NT2/D1 (cell line): ENCODE data around the gene ACSF2.
"Not testable (repeated sequence)": the region's sequence is repeated elsewhere in the genome, so short reads cannot be mapped to it uniquely, and the experiment has no call there.

ENCODE experiments used
- DNase-seq: peaks from one replicate; pipeline ENCODE4 v3.0.0-alpha.2; 2011; ENCODE audit warnings: low read depth, low spot score
- H3K27me3 ChIP-seq: 2 replicates; pipeline ENCODE4 v1.6.0; 2011; ENCODE audit warnings: mild to moderate bottlenecking; ENCODE audit not compliant: insufficient read length, insufficient read depth
- H3K36me3 ChIP-seq: 2 replicates; pipeline ENCODE4 v1.6.1; 2011; ENCODE audit warnings: mild to moderate bottlenecking, low read length, mixed read lengths; ENCODE audit not compliant: insufficient read depth, insufficient read length
- H3K4me1 ChIP-seq: 2 replicates; pipeline ENCODE4 v1.5.1; 2011; ENCODE audit not compliant: insufficient read depth, insufficient read length
- H3K4me3 ChIP-seq: 2 replicates; pipeline ENCODE4 v1.5.1; 2011; ENCODE audit warnings: low read depth; ENCODE audit not compliant: insufficient read length
- H3K9ac ChIP-seq: 2 replicates; pipeline ENCODE4 v1.6.0; 2011; ENCODE audit warnings: low read depth; ENCODE audit not compliant: insufficient read length
- H3K9me3 ChIP-seq: 2 replicates; pipeline ENCODE4 v1.5.1; 2011; ENCODE audit warnings: mild to moderate bottlenecking, low read length; ENCODE audit not compliant: insufficient read depth
- SUZ12 ChIP-seq: IDR thresholded peaks from 2 replicates; pipeline ENCODE4 v1.6.1; 2011; ENCODE audit not compliant: insufficient read length, insufficient read depth; ENCODE audit errors: extremely low read depth
- YY1 ChIP-seq: IDR thresholded peaks from 2 replicates; pipeline ENCODE4 v1.6.1; 2011; ENCODE audit not compliant: insufficient read length, insufficient read depth
- ZNF274 ChIP-seq: IDR thresholded peaks from 2 replicates; pipeline ENCODE4 v1.6.1; 2011; ENCODE audit warnings: mild to moderate bottlenecking, low read depth, low read length

The ACSF2 gene

GRCh38 chr17:50397111-50397918, 28.7 kb upstream of the ACSF2 start, which contains the start of gene LRRC59:
LRRC59 (minus strand) TSS chr17:50397523; CDS start chr17:50397317, 206 bp downstream.
- H3K4me1 ChIP-seq: no peaks in the 10 kb centered on the region
- H3K9me3 ChIP-seq: no peaks in the 10 kb centered on the region; the same call in 1 of the 2 replicates
- H3K4me3 ChIP-seq: peak within 1 kb of the TSS; percentile 99
- DNase-seq: peak; percentile 51
- no peaks in the 10 kb centered on the region for H3K27me3 ChIP-seq
- H3K36me3 ChIP-seq: peaks cover 40% of the 10 kb centered on the region
- TF ChIP-seq YY1 (peak; percentile 10), ZNF274 (no peak)
- peak within 1 kb of the TSS; percentile 97 for H3K9ac ChIP-seq

- TF ChIP-seq SUZ12 (no peak), ZNF274 (no peak), YY1 (no peak)
- H3K4me1 ChIP-seq: peaks cover 3% of the 10 kb centered on the region
- H3K9ac ChIP-seq: peak overlapping the region; percentile 97
- H3K27me3 ChIP-seq: no peaks in the 10 kb centered on the region
- no peaks in the 10 kb centered on the region; the same call in 1 of the 2 replicates for H3K9me3 ChIP-seq
- DNase-seq: no peak
- H3K36me3 ChIP-seq: peaks cover 34% of the 10 kb centered on the region
- H3K4me3 ChIP-seq: peak overlapping the region; percentile 99
Observed at GRCh38 chr17:50397919-50398285, 28.1 kb upstream of the ACSF2 start.

GRCh38 chr17:50398672-50399071, 27.3 kb upstream of the ACSF2 start:
- not testable (repeated sequence) for H3K9me3 ChIP-seq, H3K27me3 ChIP-seq, H3K4me3 ChIP-seq, H3K9ac ChIP-seq, H3K4me1 ChIP-seq, DNase-seq
- H3K36me3 ChIP-seq: peaks cover 26% of the 10 kb centered on the region

- not testable (repeated sequence) for H3K9ac ChIP-seq, DNase-seq, H3K27me3 ChIP-seq, H3K9me3 ChIP-seq, H3K4me3 ChIP-seq, H3K4me1 ChIP-seq
- H3K36me3 ChIP-seq: peaks cover 17% of the 10 kb centered on the region
Observed at GRCh38 chr17:50399591-50399990, 26.4 kb upstream of the ACSF2 start.

GRCh38 chr17:50405351-50405750, 20.7 kb upstream of the ACSF2 start:
- not testable (repeated sequence) for H3K36me3 ChIP-seq, DNase-seq, H3K9me3 ChIP-seq, H3K4me3 ChIP-seq, H3K27me3 ChIP-seq, H3K4me1 ChIP-seq, H3K9ac ChIP-seq

- Histone ChIP-seq H3K27me3 (no peaks in the 10 kb centered on the region), H3K4me3 (no peak overlapping the region), H3K4me1 (peaks cover 3% of the 10 kb centered on the region), H3K36me3 (no peaks in the 10 kb centered on the region), H3K9me3 (no peaks in the 10 kb centered on the region), H3K9ac (no peak overlapping the region)
- TF ChIP-seq SUZ12 (no peak), YY1 (no peak), ZNF274 (no peak)
- DNase-seq: no peak
Observed at GRCh38 chr17:50406578-50406977, 19.4 kb upstream of the ACSF2 start.

GRCh38 chr17:50407921-50408320, 18.1 kb upstream of the ACSF2 start:
- TF ChIP-seq ZNF274: no peak
- TF ChIP-seq SUZ12: no peak
- DNase-seq: no peak
- Histone ChIP-seq H3K9me3 (peaks cover 6% of the 10 kb centered on the region; the same call in 1 of the 2 replicates), H3K9ac (no peak overlapping the region), H3K36me3 (no peaks in the 10 kb centered on the region), H3K4me1 (no peaks in the 10 kb centered on the region), H3K4me3 (no peak overlapping the region), H3K27me3 (no peaks in the 10 kb centered on the region)

- Histone ChIP-seq H3K27me3 (no peaks in the 10 kb centered on the region), H3K4me3 (no peak overlapping the region), H3K9ac (no peak overlapping the region), H3K4me1 (no peaks in the 10 kb centered on the region), H3K9me3 (peaks cover 6% of the 10 kb centered on the region; the same call in 1 of the 2 replicates), H3K36me3 (no peaks in the 10 kb centered on the region)
- DNase-seq: no peak
- TF ChIP-seq ZNF274: no peak
- no peak for TF ChIP-seq YY1
- TF ChIP-seq SUZ12: no peak
Observed at GRCh38 chr17:50412188-50412732, 13.8 kb upstream of the ACSF2 start.
